Suprapubic skin (tissue), 4 donors: ENCODE data around the gene TPBG. TPM values are rescaled to one million over a fixed set of nuclear protein-coding genes. Genes with fewer than 3 reads are reported as not detected.

Experiments used
- DNase-seq, 2 donors: peaks; one replicate each; pipeline ENCODE4 v3.0.0-alpha.2; 2019; ENCODE audit warnings: low spot score in 2 of 2
- H3K27ac ChIP-seq: fragments of 200-600 bp; sonication (generic); one replicate; pipeline ENCODE4 v1.5.1; 2019
- H3K27me3 ChIP-seq: fragments of 200-600 bp; sonication (generic); one replicate; pipeline ENCODE4 v1.5.1; 2019
- H3K36me3 ChIP-seq: fragments of 200-600 bp; sonication (generic); one replicate; pipeline ENCODE4 v1.5.1; 2019
- H3K4me1 ChIP-seq: fragments of 200-600 bp; sonication (generic); one replicate; pipeline ENCODE4 v1.5.1; 2019
- H3K4me3 ChIP-seq: fragments of 200-600 bp; sonication (generic); one replicate; pipeline ENCODE4 v1.5.1; 2019; ENCODE audit warnings: mild to moderate bottlenecking
- H3K9me3 ChIP-seq: fragments of 200-600 bp; sonication (generic); one replicate; pipeline ENCODE4 v1.5.1; 2019
- CTCF ChIP-seq, 2 donors: fragments of 200-600 bp in 1 of 2; fragments of 450-650 bp in 1 of 2; sonication (generic) in 1 of 2; IDR thresholded peaks; one replicate each; pipeline ENCODE4 v1.5.1; 2016 to 2019; ENCODE audit warnings: antibody characterized with exemption in 2 of 2, mild to moderate bottlenecking in 1 of 2, moderate library complexity in 1 of 2
- EP300 ChIP-seq: sonication (generic); formaldehyde crosslinking; IDR thresholded peaks from one replicate; pipeline ENCODE4 v1.6.1; 2017; ENCODE audit warnings: antibody characterized with exemption
- POLR2A ChIP-seq, 2 donors: fragments of 450-650 bp; IDR thresholded peaks; one replicate each; pipeline ENCODE4 v1.6.1; 2017; ENCODE audit warnings: antibody characterized with exemption in 2 of 2, mild to moderate bottlenecking in 2 of 2, moderate library complexity in 2 of 2
- POLR2AphosphoS5 ChIP-seq, 3 donors: sonication (generic); formaldehyde crosslinking; IDR thresholded peaks; one replicate each; pipeline ENCODE4 v1.6.1; 2017; ENCODE audit warnings: antibody characterized with exemption in 3 of 3
- WGBS: methylation state at CpG from one replicate; pipeline ENCODE4 v1.1.5; 2018; 5-methylcytosine and 5-hydroxymethylcytosine counted together
- total RNA-seq, 4 donors: library from RNA; depleted of rRNA; stranded (reverse); fragments of >200 nt; gene quantifications; one replicate each; pipeline ENCODE4 v1.1.0, GENCODE V29; 2016

Gene TPBG
- total RNA-seq, 4 donors from 2014 or later: 24.4 to 32.0 (median 29.5) TPM

- 24% methylated on average over 20 of the region's 67 CpGs for WGBS
- peaks cover 20% of the 10 kb centered on the region for H3K4me1 ChIP-seq
- TF ChIP-seq POLR2AphosphoS5 (IDR thresholded peaks at IDR 0.05) (no peak), CTCF (IDR thresholded peaks at IDR 0.05) (no peak), EP300 (no peak), POLR2A (IDR thresholded peaks at IDR 0.05) (no peak)
- no peaks in the 10 kb centered on the region for H3K9me3 ChIP-seq
- peak overlapping the region; percentile 90 for H3K27ac ChIP-seq
- DNase-seq: no peak
- H3K4me3 ChIP-seq: peak overlapping the region; percentile 89
- no peaks in the 10 kb centered on the region for H3K36me3 ChIP-seq
- H3K27me3 ChIP-seq: no peaks in the 10 kb centered on the region
These were observed 1.6 kb downstream of the TPBG start for GRCh38 chr6:82365016-82365795.

- DNase-seq: no peak
- Histone ChIP-seq H3K4me1 (peaks cover 16% of the 10 kb centered on the region), H3K36me3 (no peaks in the 10 kb centered on the region), H3K4me3 (no peak overlapping the region), H3K27ac (no peak overlapping the region), H3K27me3 (no peaks in the 10 kb centered on the region), H3K9me3 (no peaks in the 10 kb centered on the region)
- TF ChIP-seq CTCF (IDR thresholded peaks at IDR 0.05): no peak
- no peak for TF ChIP-seq POLR2AphosphoS5 (IDR thresholded peaks at IDR 0.05)
- TF ChIP-seq EP300: no peak
- TF ChIP-seq POLR2A (IDR thresholded peaks at IDR 0.05): no peak
These were observed 4.1 kb downstream of the TPBG start for GRCh38 chr6:82367704-82368103.

GRCh38 chr6:82370788-82371187, 7.2 kb downstream of the TPBG start:
- DNase-seq: no peak
- Histone ChIP-seq H3K9me3 (no peaks in the 10 kb centered on the region), H3K4me3 (no peak overlapping the region), H3K4me1 (peaks cover under 1% of the 10 kb centered on the region), H3K27ac (no peak overlapping the region), H3K36me3 (no peaks in the 10 kb centered on the region), H3K27me3 (no peaks in the 10 kb centered on the region)
- 86% methylated on average over 3 of the region's 3 CpGs for WGBS
- TF ChIP-seq POLR2A (IDR thresholded peaks at IDR 0.05) (no peak), CTCF (IDR thresholded peaks at IDR 0.05) (no peak), POLR2AphosphoS5 (IDR thresholded peaks at IDR 0.05) (no peak)

- Histone ChIP-seq H3K27me3 (no peaks in the 10 kb centered on the region), H3K4me1 (no peaks in the 10 kb centered on the region), H3K27ac (no peak overlapping the region), H3K36me3 (no peaks in the 10 kb centered on the region), H3K9me3 (no peaks in the 10 kb centered on the region), H3K4me3 (no peak overlapping the region)
- WGBS: 85% methylated on average over 2 of the region's 2 CpGs
- TF ChIP-seq POLR2AphosphoS5 (IDR thresholded peaks at IDR 0.05) (no peak), POLR2A (IDR thresholded peaks at IDR 0.05) (no peak), EP300 (no peak), CTCF (IDR thresholded peaks at IDR 0.05) (no peak)
- no peak for DNase-seq
These were observed 8.4 kb downstream of the TPBG start for GRCh38 chr6:82371799-82372546.

- no peaks in the 10 kb centered on the region for H3K4me1 ChIP-seq
- no peak overlapping the region for H3K27ac ChIP-seq
- no peaks in the 10 kb centered on the region for H3K27me3 ChIP-seq
These were observed 9.0 kb downstream of the TPBG start for GRCh38 chr6:82372656-82373055.

More at GRCh38 chr6:82372656-82373055, 9.0 kb downstream of the TPBG start:
- no peak for DNase-seq
- no peaks in the 10 kb centered on the region for H3K36me3 ChIP-seq
- H3K9me3 ChIP-seq: no peaks in the 10 kb centered on the region
- TF ChIP-seq CTCF (IDR thresholded peaks at IDR 0.05): no peak
- no peak for TF ChIP-seq POLR2A (IDR thresholded peaks at IDR 0.05)
- no peak for TF ChIP-seq EP300
- TF ChIP-seq POLR2AphosphoS5 (IDR thresholded peaks at IDR 0.05): no peak
- no peak overlapping the region for H3K4me3 ChIP-seq
- WGBS: 87% methylated on average over 3 of the region's 3 CpGs
